ENCODE results near the gene LFNG. TPM values are rescaled to one million over a fixed set of nuclear protein-coding genes. Genes with fewer than 3 reads are reported as not detected.
"Not testable (repeated sequence)": the region's sequence is repeated elsewhere in the genome, so short reads cannot be mapped to it uniquely, and the experiment has no call there.

LFNG gene
- total RNA-seq, 2 donors from 2014 or later, result 61.4 to 105 TPM

- H3K27ac ChIP-seq; H3K9ac ChIP-seq (ENCODE audit: low read depth in 2 of 2, low read length in 2 of 2); H3K27me3 ChIP-seq; H3K9me3 ChIP-seq; intact Hi-C loops (cut with DNase I); H3K36me3 ChIP-seq; H3K4me3 ChIP-seq; DNase-seq; H3K4me1 ChIP-seq: not testable (repeated sequence)
Observed at GRCh38 chr7:2535872-2536627, 16.5 kb downstream of the LFNG start.

GRCh38 chr7:2537981-2538851 is 18.6 kb downstream of the LFNG start:
- TF ChIP-seq CTCF (IDR thresholded peaks at IDR 0.05), result no peak
- Histone ChIP-seq H3K9me3 (no peaks in the 10 kb centered on the region), H3K4me1 (no peaks in the 10 kb centered on the region), H3K9ac (ENCODE audit: low read depth in 2 of 2, low read length in 2 of 2) (no peak overlapping the region), H3K27ac (no peak overlapping the region), H3K4me3 (no peak overlapping the region), H3K36me3 (no peaks in the 10 kb centered on the region), H3K27me3 (no peaks in the 10 kb centered on the region)
- intact Hi-C loops (cut with DNase I), result no loop called here
- no peak for DNase-seq

- TF ChIP-seq CTCF (IDR thresholded peaks at IDR 0.05), result no peak
- no peaks in the 10 kb centered on the region for H3K36me3 ChIP-seq
- intact Hi-C loops (cut with DNase I), result no loop called here
Observed at GRCh38 chr7:2539031-2539911, 19.7 kb downstream of the LFNG start.

GRCh38 chr7:2540133-2540532 is 20.6 kb downstream of the LFNG start:
- Histone ChIP-seq H3K4me3 (no peak overlapping the region), H3K4me1 (no peaks in the 10 kb centered on the region), H3K27ac (no peak overlapping the region), H3K9me3 (no peaks in the 10 kb centered on the region), H3K36me3 (no peaks in the 10 kb centered on the region), H3K9ac (ENCODE audit: low read depth in 2 of 2, low read length in 2 of 2) (no peak overlapping the region), H3K27me3 (no peaks in the 10 kb centered on the region)
- intact Hi-C loops (cut with DNase I), result no loop called here
- TF ChIP-seq CTCF (IDR thresholded peaks at IDR 0.05), result no peak
- DNase-seq, result no peak

More at GRCh38 chr7:2539031-2539911, 19.7 kb downstream of the LFNG start:
- H3K9me3 ChIP-seq, result no peaks in the 10 kb centered on the region
- DNase-seq, result no peak
- no peak overlapping the region for H3K27ac ChIP-seq
- no peak overlapping the region for H3K4me3 ChIP-seq
- no peak overlapping the region for H3K9ac ChIP-seq (ENCODE audit: low read depth in 2 of 2, low read length in 2 of 2)
- no peaks in the 10 kb centered on the region for H3K27me3 ChIP-seq
- H3K4me1 ChIP-seq, result no peaks in the 10 kb centered on the region

GRCh38 chr7:2540641-2541051 is 21.1 kb downstream of the LFNG start:
- intact Hi-C loops (cut with DNase I), result no loop called here
- Histone ChIP-seq H3K27me3 (no peaks in the 10 kb centered on the region), H3K36me3 (no peaks in the 10 kb centered on the region), H3K9ac (ENCODE audit: low read depth in 2 of 2, low read length in 2 of 2) (no peak overlapping the region), H3K4me1 (no peaks in the 10 kb centered on the region), H3K27ac (no peak overlapping the region), H3K4me3 (no peak overlapping the region), H3K9me3 (no peaks in the 10 kb centered on the region)
- no peak for DNase-seq
- TF ChIP-seq CTCF (IDR thresholded peaks at IDR 0.05), result no peak
